Lung (tissue), 12 donors: Measurements from ENCODE around the gene S100A13. TPM values are rescaled to one million over a fixed set of nuclear protein-coding genes. Genes with fewer than 3 reads are reported as not detected.
A peak's percentile ranks its signal among the peaks of the same experiment; 100 is the strongest.

Experiments used
- ATAC-seq: fragments of 200-7000 bp; cut with Tn5 transposase; one replicate; pipeline ENCODE4 v1.9.1; 2020; ENCODE audit warnings: moderate number of reproducible peaks; ENCODE audit not compliant: insufficient read depth, low FRiP score
- DNase-seq, 3 donors: peaks; one replicate each; pipeline ENCODE4 v3.0.0-alpha.2; 2013 to 2017
- H3K27ac ChIP-seq, 2 donors: one replicate each; pipeline ENCODE4 v1.5.1; 2013; ENCODE audit warnings: mild to moderate bottlenecking in 2 of 2, moderate library complexity in 2 of 2, control low read depth in 1 of 2, inconsistent platforms in 1 of 2, low read depth in 1 of 2, low read length in 1 of 2
- H3K27me3 ChIP-seq, 3 donors: one replicate each; pipeline ENCODE4 v1.5.1; 2013; ENCODE audit warnings: low read length in 2 of 3; ENCODE audit not compliant: control insufficient read depth in 3 of 3, insufficient read depth in 3 of 3
- H3K36me3 ChIP-seq, 4 donors: one replicate each; pipeline ENCODE4 v1.5.1; 2013; ENCODE audit warnings: low read length in 4 of 4, mild to moderate bottlenecking in 1 of 4, moderate library complexity in 1 of 4; ENCODE audit not compliant: control insufficient read depth in 4 of 4, insufficient read depth in 4 of 4
- H3K4me1 ChIP-seq, 5 donors: one replicate each; pipeline ENCODE4 v1.5.1; 2013; ENCODE audit warnings: low read length in 5 of 5, mild to moderate bottlenecking in 2 of 5, moderate library complexity in 1 of 5; ENCODE audit not compliant: control insufficient read depth in 5 of 5, insufficient read depth in 5 of 5
- H3K4me3 ChIP-seq: one replicate; pipeline ENCODE4 v1.5.1; 2013; ENCODE audit warnings: mild to moderate bottlenecking, control low read depth, moderate library complexity
- H3K9ac ChIP-seq, 2 donors: one replicate each; pipeline ENCODE4 v1.5.1; 2013; ENCODE audit warnings: low read length in 2 of 2, control low read depth in 1 of 2; ENCODE audit not compliant: insufficient read depth in 1 of 2
- H3K9me3 ChIP-seq, 4 donors: one replicate each; pipeline ENCODE4 v1.5.1; 2013; ENCODE audit warnings: low read length in 3 of 4, mild to moderate bottlenecking in 1 of 4, moderate library complexity in 1 of 4; ENCODE audit not compliant: control insufficient read depth in 4 of 4, insufficient read depth in 3 of 4
- WGBS, 2 donors: extraction: QIAGEN DNeasy Blood & Tissue Kit; methylation state at CpG; one replicate each; pipeline ENCODE4 v1.1.7; 2013; 5-methylcytosine and 5-hydroxymethylcytosine counted together
- polyA plus RNA-seq, 2 donors: library from polyadenylated mRNA; stranded (reverse); fragments of 200-250 nt; gene quantifications; one replicate each; pipeline ENCODE4 v1.2.1, GENCODE V29; 2013
- total RNA-seq, 2 donors: library from RNA; depleted of rRNA in 1 of 2; stranded (reverse); fragments of >200 nt in 1 of 2; gene quantifications; one replicate each; pipeline ENCODE4 v1.2.1, GENCODE V29; 2014 to 2021
- TF ChIP-seq, protein P1 (sequence below): IDR thresholded peaks from 2 replicates; pipeline ENCODE4 v1.5.1; 2012; ENCODE audit warnings: mild to moderate bottlenecking; ENCODE audit errors: control extremely low read depth, extremely low read depth
- donor health status: control.
- donor health status: control.
- donor health status: Bipolar disorder and iron deficiency.
- donor health status: healthy.
- donor health status: DM: yes; HTN: yes; CAD: no.

The S100A13 gene
- total and polyA plus RNA-seq, 4 donors = 36.2 to 168 (median 86.5) TPM

DNA sequence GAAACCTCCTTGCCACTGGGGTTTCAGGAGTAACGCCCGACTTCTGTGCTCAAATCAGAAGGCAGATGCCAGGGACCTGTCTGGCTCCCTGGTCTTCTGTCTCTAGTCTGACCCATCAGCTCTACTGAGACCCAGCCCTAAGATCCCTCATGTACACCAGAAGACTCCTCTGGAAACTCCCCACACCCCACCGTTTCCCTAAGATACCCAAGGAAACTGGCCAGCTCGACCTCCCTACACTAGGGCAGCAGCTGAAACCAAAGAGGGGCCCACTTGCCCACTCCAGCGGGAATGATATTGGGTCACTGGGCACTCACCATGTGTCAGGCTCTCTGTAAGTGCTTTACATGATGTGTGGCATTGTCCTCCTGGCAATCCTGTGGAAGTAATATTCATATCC, 13.9 kb downstream of the S100A13 start:
- DNase-seq (no peak), ATAC-seq (no peak)
- no peaks in the 10 kb centered on the region for H3K36me3 ChIP-seq
- WGBS, 2 donors = 80 to 89% methylated on average over 5 of the region's 5 CpGs
- peaks cover 11 to 56% (median 30%) of the 10 kb centered on the region in 5 donors for H3K4me1 ChIP-seq
- H3K4me3 ChIP-seq = no peak overlapping the region
- peak overlapping the region; percentile 75 to 87 for H3K27ac ChIP-seq
- H3K9ac ChIP-seq = peak overlapping the region in 1 of 2 donors; percentile 17
- H3K27me3 ChIP-seq = no peaks in the 10 kb centered on the region
- TF ChIP-seq, protein P1, sequence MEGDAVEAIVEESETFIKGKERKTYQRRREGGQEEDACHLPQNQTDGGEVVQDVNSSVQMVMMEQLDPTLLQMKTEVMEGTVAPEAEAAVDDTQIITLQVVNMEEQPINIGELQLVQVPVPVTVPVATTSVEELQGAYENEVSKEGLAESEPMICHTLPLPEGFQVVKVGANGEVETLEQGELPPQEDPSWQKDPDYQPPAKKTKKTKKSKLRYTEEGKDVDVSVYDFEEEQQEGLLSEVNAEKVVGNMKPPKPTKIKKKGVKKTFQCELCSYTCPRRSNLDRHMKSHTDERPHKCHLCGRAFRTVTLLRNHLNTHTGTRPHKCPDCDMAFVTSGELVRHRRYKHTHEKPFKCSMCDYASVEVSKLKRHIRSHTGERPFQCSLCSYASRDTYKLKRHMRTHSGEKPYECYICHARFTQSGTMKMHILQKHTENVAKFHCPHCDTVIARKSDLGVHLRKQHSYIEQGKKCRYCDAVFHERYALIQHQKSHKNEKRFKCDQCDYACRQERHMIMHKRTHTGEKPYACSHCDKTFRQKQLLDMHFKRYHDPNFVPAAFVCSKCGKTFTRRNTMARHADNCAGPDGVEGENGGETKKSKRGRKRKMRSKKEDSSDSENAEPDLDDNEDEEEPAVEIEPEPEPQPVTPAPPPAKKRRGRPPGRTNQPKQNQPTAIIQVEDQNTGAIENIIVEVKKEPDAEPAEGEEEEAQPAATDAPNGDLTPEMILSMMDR = no peak
- H3K9me3 ChIP-seq = no peaks in the 10 kb centered on the region

DNA sequence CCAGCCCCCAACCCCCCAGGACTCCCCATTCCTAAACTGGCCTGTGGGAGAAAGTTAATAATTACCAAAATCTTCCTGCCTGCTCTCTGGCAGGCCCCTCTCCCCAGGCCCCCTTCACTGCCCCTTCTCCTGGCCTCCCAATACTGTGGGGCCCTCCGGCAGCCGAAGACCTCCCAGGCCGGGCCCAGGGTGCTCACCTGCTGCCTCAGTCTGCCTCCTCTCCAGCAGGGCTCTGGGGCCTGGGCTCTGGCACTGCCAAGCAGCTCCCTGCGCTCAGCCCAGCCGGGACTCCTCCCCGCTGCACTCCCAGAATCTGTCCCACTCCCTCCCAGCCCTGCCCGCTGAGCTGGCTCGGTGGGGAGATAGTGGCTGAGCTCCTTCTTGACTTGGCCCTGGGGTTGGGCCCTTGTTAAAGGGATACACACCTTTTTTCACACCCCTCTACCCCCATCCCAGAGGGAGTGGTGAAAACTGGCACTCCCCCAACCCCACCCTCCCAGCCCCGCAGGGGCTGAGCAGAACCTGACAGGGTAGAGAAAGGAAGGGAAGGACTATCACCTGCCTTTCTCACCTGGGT, 14.5 kb downstream of the S100A13 start, which contains the start of gene S100A16:
S100A16 (minus strand) TSS at position 383 of the 577 bp plus-strand sequence. CDS start 4,986 bp downstream, outside the sequence.
- Histone ChIP-seq H3K27ac (peak within 1 kb of the TSS; percentile 75 to 87), H3K9me3 (no peaks in the 10 kb centered on the region), H3K4me1 (peaks cover 11 to 62% (median 36%) of the 10 kb centered on the region in 5 donors), H3K4me3 (peak within 1 kb of the TSS; percentile 15), H3K9ac (peak within 1 kb of the TSS; percentile 43 to 95), H3K36me3 (peaks cover 0 to under 1% (median under 1%) of the 10 kb centered on the region in 4 donors), H3K27me3 (no peaks in the 10 kb centered on the region)
- ATAC-seq (peak; percentile 61), DNase-seq (peak; percentile 76 to 82 (median 80))
- TF ChIP-seq, protein P1 = no peak
- 63 to 65% methylated on average over 9 of the region's 9 CpGs for WGBS, 2 donors

DNA sequence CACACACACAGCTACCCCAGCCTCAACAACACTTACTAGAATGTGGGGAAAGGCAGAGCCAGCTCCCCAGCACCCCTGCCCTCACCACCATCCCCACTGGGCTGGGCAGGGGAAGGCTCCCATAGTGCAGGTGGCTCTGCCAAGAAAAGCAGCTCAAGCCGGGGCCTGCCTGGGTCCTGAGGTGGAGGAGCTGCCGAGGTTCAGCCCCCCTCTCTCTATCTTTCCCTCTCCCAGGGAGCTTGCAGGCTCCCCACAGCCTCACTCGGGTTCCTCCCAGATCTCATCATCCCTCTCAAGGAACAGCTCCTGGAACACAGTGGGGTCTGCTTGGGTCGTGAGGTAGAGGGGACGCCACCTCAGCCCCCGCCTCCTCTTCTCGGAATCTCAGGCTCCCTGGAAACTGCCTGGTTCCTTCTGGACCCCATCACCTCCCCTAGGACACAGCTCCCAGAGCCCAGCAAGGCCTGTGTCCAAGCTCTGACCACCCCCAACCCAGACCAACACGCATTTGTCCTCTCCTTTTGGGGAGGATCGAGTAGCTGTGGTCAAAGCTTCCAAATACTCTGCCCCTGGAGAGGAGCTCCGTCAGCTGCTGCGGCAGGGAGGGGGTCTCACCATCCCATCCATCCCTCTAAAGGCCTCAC, 15.1 kb downstream of the S100A13 start:
- peaks cover 0 to 6% (median 1%) of the 10 kb centered on the region in 4 donors for H3K36me3 ChIP-seq
- H3K9ac ChIP-seq = peak overlapping the region; percentile 43 to 95
- peaks cover 11 to 63% (median 33%) of the 10 kb centered on the region in 5 donors for H3K4me1 ChIP-seq
- H3K9me3 ChIP-seq = no peaks in the 10 kb centered on the region
- peak overlapping the region; percentile 75 to 87 for H3K27ac ChIP-seq
- 67 to 81% methylated on average over 11 of the region's 11 CpGs for WGBS, 2 donors
- DNase-seq (peak in 2 of 3 donors; percentile 38 to 47), ATAC-seq (no peak)
- no peaks in the 10 kb centered on the region for H3K27me3 ChIP-seq
- peak overlapping the region; percentile 15 for H3K4me3 ChIP-seq
- TF ChIP-seq, protein P1 = no peak
